ENCODE measurements around the gene IP6K3.

IP6K3 gene

DNA sequence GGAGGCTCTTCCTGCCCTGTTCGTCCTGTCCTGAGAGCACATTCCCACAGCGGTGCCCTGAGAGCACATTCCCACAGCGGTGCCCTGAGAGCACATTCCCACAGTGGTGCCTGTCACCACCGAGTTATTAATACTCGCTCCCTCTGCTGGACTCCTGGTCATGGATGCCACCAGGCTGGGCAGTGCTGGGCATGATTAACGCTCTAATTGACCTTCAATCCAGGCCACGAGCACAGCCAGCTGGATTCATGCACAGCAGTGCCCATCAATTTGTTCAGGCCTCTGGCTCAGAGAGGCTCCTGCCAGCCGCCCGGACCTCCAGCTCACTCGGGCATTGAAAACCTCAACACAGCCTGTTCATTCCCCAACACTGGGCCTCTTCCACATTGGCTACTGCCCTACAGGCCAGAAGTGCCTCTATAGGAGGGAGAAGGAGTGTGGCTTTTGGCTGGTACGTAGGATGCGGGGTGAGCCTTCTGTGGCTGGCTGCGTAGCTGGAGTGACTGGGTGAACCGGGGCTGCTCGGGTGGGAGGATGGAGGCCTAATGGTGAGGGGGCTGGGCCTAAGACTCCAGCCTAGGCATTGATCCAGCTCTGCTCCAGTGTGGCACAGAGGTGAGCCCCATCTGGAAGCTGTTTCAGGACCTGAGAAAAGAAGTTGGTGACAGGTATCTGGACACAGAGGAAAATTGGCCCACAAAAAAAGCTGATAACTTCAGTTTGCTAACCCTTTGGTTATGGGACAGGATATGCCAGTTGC lies 9.3 kb downstream of the IP6K3 start:
- H3K36me3 Mint-ChIP-seq: no peaks in the 10 kb centered on the region
- H3K4me1 Mint-ChIP-seq: no peaks in the 10 kb centered on the region
- no peak overlapping the region for H3K27ac Mint-ChIP-seq
- H3K9me3 Mint-ChIP-seq: no peaks in the 10 kb centered on the region
- DNase-seq: no peak
- CTCF ChIA-PET: interaction anchor here (1.0 kb wide), 1 partner anchor 24 kb away, joined by 3 read pairs; no protein-coding TSS in a partner anchor
- H3K27me3 Mint-ChIP-seq: peaks cover 18% of the 10 kb centered on the region
- H3K4me3 Mint-ChIP-seq: no peak overlapping the region

DNA sequence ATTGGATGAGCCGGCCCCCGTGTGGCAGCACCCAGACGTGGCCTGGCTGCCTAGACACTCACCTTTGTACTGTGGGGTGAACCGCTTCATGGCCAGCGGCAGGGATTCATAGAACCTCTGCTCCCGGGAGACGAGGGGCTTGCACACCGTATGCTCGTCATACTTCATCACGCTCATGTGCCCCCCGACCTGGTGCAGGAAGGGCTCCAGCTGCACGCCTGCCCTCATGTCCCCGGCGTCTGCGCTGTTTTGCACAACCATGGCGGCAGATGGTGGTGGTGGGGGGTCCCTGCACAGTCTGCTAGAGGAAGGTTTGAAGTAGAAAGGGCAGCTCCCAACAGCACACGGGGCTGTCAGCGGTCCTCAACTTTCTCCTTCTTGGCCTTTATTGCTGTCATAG lies 11.5 kb downstream of the IP6K3 start:
- H3K36me3 Mint-ChIP-seq: no peaks in the 10 kb centered on the region
- H3K4me1 Mint-ChIP-seq: no peaks in the 10 kb centered on the region
- peaks cover 20% of the 10 kb centered on the region for H3K27me3 Mint-ChIP-seq
- DNase-seq: no peak
- H3K4me3 Mint-ChIP-seq: no peak overlapping the region
- CTCF ChIA-PET: interaction anchor here (1.0 kb wide), 1 partner anchor 8 kb away, joined by 4 read pairs; no protein-coding TSS in a partner anchor
- H3K27ac Mint-ChIP-seq: no peak overlapping the region
- H3K9me3 Mint-ChIP-seq: no peaks in the 10 kb centered on the region

DNA sequence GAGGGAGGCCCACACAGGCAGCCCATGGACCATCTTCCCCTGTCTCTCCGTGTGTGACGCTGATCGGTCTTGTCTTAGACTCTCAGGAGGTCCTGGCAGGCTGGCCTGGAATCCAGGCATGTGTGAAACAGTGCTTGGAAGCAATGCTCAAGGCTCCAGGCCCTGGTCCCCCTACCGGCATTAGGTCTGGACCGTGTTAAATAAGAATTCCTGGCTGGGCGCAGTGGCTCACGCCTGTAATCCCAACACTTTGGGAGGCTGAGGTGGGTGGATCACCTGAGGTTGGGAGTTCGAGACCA lies 13.0 kb downstream of the IP6K3 start:
- Mint-ChIP-seq H3K27ac (no peak overlapping the region), H3K4me1 (no peaks in the 10 kb centered on the region), H3K27me3 (peaks cover 16% of the 10 kb centered on the region), H3K36me3 (no peaks in the 10 kb centered on the region), H3K4me3 (no peak overlapping the region), H3K9me3 (no peaks in the 10 kb centered on the region)
- DNase-seq: no peak
- CTCF ChIA-PET: no interaction called here

DNA sequence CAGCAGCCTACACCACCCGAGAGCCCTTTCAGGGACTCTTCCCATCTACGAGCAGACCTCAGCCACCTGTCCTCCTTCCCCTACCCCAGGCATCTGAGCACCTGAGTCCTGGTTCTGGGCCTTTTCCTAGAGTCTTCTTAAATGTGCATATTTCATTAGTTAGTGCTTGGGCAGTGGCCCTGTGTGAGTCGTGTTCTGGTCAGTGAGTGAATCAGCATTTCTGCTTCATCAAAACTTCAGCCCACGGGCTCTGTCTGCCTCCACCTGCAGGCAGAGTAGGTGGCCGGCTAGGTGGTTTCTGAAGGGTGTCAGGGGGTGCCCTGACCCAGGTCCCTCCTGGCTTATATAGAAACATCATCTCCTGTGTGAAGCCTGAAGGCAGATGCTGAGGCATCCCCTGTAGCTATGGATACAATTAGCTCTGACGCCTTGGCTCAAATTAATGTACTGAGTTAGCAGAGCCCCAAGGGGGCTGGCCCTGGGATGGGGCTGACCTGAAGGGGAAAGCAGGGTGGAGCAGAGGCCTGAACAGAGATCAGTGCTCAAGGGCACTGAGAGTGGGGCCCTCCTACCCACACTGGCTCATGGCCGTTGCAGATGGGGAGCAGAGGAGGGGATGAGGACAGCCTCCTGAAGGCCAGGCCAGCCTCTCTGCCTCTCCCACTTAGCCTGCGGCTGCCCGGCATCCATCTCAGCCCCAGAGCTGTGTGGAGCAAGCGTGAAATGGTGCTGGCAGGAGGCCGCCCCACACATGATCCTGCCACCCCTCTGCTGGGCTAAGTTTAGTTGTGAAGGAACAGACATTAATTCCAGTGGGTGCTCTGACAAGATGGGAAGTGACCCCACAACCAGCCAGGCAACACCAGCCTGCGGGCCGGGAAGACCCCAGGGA lies 13.6 kb downstream of the IP6K3 start:
- Mint-ChIP-seq H3K9me3 (no peaks in the 10 kb centered on the region), H3K27ac (no peak overlapping the region), H3K27me3 (peaks cover 19% of the 10 kb centered on the region), H3K36me3 (no peaks in the 10 kb centered on the region), H3K4me1 (no peaks in the 10 kb centered on the region), H3K4me3 (no peak overlapping the region)
- DNase-seq: no peak
- CTCF ChIA-PET: no interaction called here

DNA sequence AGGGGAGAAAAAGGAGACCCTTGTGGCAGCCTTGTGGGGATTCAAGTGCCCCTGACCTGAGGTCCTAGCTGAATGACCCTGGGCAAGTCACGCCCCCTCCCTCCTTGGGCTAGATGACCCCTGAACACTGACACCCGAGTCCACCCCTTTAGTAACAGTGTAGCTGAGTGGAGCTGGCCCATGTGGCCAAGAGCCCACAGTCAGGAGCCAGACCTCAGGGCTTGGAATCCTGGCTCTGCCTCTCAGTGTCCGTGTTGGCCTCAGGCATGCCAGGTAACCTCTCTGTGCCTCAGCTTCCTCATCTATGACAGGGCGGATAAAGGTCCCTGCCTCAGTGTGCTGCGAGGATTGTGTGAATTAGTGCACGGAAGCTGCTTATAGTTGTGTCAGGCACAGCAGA lies 14.3 kb downstream of the IP6K3 start:
- H3K36me3 Mint-ChIP-seq: no peaks in the 10 kb centered on the region
- peaks cover 19% of the 10 kb centered on the region for H3K27me3 Mint-ChIP-seq
- H3K4me3 Mint-ChIP-seq: no peak overlapping the region
- DNase-seq: no peak
- no peak overlapping the region for H3K27ac Mint-ChIP-seq
- no peaks in the 10 kb centered on the region for H3K9me3 Mint-ChIP-seq
- H3K4me1 Mint-ChIP-seq: no peaks in the 10 kb centered on the region
- CTCF ChIA-PET: interaction anchor here (1.2 kb wide), 1 partner anchor 12 kb away, joined by 5 read pairs; no protein-coding TSS in a partner anchor

- peaks cover 20% of the 10 kb centered on the region for H3K27me3 Mint-ChIP-seq
- H3K36me3 Mint-ChIP-seq: no peaks in the 10 kb centered on the region
- no peaks in the 10 kb centered on the region for H3K9me3 Mint-ChIP-seq
- H3K4me1 Mint-ChIP-seq: no peaks in the 10 kb centered on the region
- H3K27ac Mint-ChIP-seq: no peak overlapping the region
- no peak overlapping the region for H3K4me3 Mint-ChIP-seq
- CTCF ChIA-PET: interaction anchor here (0.8 to 1.2 kb wide), 4 partner anchors 11 to 142 kb away, joined by 3 to 5 read pairs (median 3); partner anchors contain the start of gene UQCC2
- no peak for DNase-seq
Observed at GRCh38 chr6:33731751-33732282, 14.9 kb downstream of the IP6K3 start.

DNA sequence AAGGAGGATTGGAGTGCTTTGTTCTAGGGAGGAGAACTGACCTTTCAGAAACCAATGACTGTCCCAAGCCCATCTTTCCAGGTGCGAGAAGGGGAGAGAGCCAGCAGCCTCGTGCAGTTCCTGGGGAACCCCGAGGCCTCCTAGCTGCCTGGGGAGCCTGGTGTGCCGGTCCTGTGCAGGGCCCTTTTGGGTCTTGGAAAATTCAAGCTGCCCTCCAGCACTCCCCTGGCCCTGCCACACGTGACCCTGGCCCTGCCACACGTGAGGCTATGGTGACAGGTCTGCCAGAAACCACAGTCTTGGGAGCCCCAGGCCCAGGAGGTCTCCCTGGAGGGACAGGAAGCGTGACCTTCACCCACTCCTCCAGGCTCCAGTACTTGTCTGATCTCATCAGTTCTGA lies 15.7 kb downstream of the IP6K3 start:
- no peaks in the 10 kb centered on the region for H3K9me3 Mint-ChIP-seq
- H3K27ac Mint-ChIP-seq: no peak overlapping the region
- H3K4me1 Mint-ChIP-seq: no peaks in the 10 kb centered on the region
- peaks cover 28% of the 10 kb centered on the region for H3K27me3 Mint-ChIP-seq
- CTCF ChIA-PET: interaction anchor here (1.1 to 1.2 kb wide), 3 partner anchors 13 to 141 kb away, joined by 3 to 5 read pairs (median 3); partner anchors contain the start of gene UQCC2
- H3K36me3 Mint-ChIP-seq: no peaks in the 10 kb centered on the region
- H3K4me3 Mint-ChIP-seq: no peak overlapping the region
- DNase-seq: no peak

DNA sequence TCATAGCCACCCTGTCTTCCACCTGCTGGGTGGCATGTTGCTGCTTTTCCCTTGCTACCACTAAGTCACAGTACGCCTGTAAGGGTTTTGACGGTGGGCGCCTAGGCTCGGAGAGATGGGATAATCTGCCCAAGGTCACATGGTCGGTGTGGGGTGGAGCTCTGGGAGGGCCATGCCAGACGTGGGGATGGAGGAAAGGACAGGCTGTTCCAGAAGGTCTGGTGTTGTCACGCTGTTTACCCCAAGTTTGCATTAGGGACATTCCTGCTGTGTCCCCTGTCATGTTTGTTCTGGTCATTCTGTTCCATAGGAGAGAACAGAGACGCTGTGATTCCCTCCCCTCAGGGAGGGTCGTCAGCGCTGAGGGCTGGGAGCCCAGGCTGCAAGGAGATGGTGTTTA lies 16.1 kb downstream of the IP6K3 start:
- H3K9me3 Mint-ChIP-seq: no peaks in the 10 kb centered on the region
- peaks cover 28% of the 10 kb centered on the region for H3K27me3 Mint-ChIP-seq
- H3K4me1 Mint-ChIP-seq: no peaks in the 10 kb centered on the region
- no peaks in the 10 kb centered on the region for H3K36me3 Mint-ChIP-seq
- H3K27ac Mint-ChIP-seq: no peak overlapping the region
- no peak for DNase-seq
- CTCF ChIA-PET: interaction anchor here (1.1 kb wide), 1 partner anchor 19 kb away, joined by 3 read pairs; the partner anchor contains the start of gene UQCC2
- no peak overlapping the region for H3K4me3 Mint-ChIP-seq

DNA sequence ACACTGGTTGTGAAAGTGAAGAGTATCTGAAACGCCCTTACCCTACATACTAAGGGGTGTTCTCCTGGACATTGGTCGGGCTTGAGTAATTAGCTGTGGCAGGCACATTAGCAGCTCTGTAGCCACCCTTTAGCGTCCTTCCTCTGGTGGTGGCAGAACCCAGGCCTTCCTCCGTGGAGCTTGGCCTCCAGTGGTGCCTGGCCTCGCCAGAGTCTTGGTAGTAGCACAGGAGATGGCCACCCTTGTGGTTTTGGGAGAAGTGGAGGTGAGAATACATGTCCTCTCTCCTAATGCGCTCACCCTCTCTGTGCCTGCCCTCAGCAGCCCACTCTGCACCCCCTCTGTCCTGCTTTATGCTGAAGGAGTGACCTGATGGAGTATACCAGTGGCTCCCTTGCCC lies 17.6 kb downstream of the IP6K3 start:
- CTCF ChIA-PET: interaction anchor here (1.5 kb wide), 1 partner anchor 18 kb away, joined by 6 read pairs; the partner anchor contains the start of gene UQCC2
- no peak overlapping the region for H3K4me3 Mint-ChIP-seq
- no peak for DNase-seq
- H3K4me1 Mint-ChIP-seq: peaks cover 11% of the 10 kb centered on the region
- no peak overlapping the region for H3K27ac Mint-ChIP-seq
- peaks cover 37% of the 10 kb centered on the region for H3K27me3 Mint-ChIP-seq
- H3K36me3 Mint-ChIP-seq: no peaks in the 10 kb centered on the region
- H3K9me3 Mint-ChIP-seq: no peaks in the 10 kb centered on the region

- no peak overlapping the region for H3K4me3 Mint-ChIP-seq
- H3K27me3 Mint-ChIP-seq: peaks cover 40% of the 10 kb centered on the region
- H3K27ac Mint-ChIP-seq: no peak overlapping the region
- CTCF ChIA-PET: interaction anchor here (1.5 kb wide), 1 partner anchor 17 kb away, joined by 6 read pairs; the partner anchor contains the start of gene UQCC2
- H3K4me1 Mint-ChIP-seq: peaks cover 17% of the 10 kb centered on the region
- no peaks in the 10 kb centered on the region for H3K36me3 Mint-ChIP-seq
- H3K9me3 Mint-ChIP-seq: no peaks in the 10 kb centered on the region
- DNase-seq: no peak
Observed at GRCh38 chr6:33728438-33728837, 18.3 kb downstream of the IP6K3 start.

DNA sequence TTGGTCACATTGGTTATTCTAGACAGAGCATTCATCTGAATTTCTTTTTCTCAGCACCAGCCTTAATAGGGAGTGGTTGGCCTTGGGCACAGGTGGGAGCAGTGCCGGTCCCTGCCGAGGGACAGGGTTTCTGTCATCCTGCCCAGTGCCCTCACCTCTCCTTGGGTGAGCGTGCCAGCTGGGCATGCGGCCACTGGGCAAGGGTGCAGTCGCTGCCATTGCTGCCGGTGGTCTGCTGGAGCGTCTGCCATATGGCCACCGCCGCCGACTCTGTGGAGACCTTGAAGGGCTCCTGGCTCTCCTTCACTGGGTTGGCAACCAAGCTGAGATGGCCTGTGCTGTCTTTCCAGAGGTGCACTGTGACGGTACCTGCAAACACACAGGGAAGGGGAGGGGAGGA lies 18.8 kb downstream of the IP6K3 start:
- Mint-ChIP-seq H3K36me3 (no peaks in the 10 kb centered on the region), H3K9me3 (no peaks in the 10 kb centered on the region), H3K27ac (no peak overlapping the region), H3K27me3 (peaks cover 43% of the 10 kb centered on the region), H3K4me1 (peaks cover 17% of the 10 kb centered on the region), H3K4me3 (no peak overlapping the region)
- DNase-seq: no peak
- CTCF ChIA-PET: interaction anchor here (1.5 kb wide), 1 partner anchor 16 kb away, joined by 6 read pairs; the partner anchor contains the start of gene UQCC2

- CTCF ChIA-PET: no interaction called here
- peaks cover 17% of the 10 kb centered on the region for H3K4me1 Mint-ChIP-seq
- no peak overlapping the region for H3K27ac Mint-ChIP-seq
- peaks cover 51% of the 10 kb centered on the region for H3K27me3 Mint-ChIP-seq
- no peaks in the 10 kb centered on the region for H3K36me3 Mint-ChIP-seq
- no peak overlapping the region for H3K4me3 Mint-ChIP-seq
- no peaks in the 10 kb centered on the region for H3K9me3 Mint-ChIP-seq
- no peak for DNase-seq
Observed at GRCh38 chr6:33727126-33727525, 19.6 kb downstream of the IP6K3 start.

- H3K27ac Mint-ChIP-seq: no peak overlapping the region
- no peaks in the 10 kb centered on the region for H3K9me3 Mint-ChIP-seq
- H3K4me3 Mint-ChIP-seq: no peak overlapping the region
- DNase-seq: no peak
- peaks cover 55% of the 10 kb centered on the region for H3K27me3 Mint-ChIP-seq
- H3K36me3 Mint-ChIP-seq: no peaks in the 10 kb centered on the region
- CTCF ChIA-PET: interaction anchor here (1.7 kb wide), 1 partner anchor 17 kb away, joined by 4 read pairs; no protein-coding TSS in a partner anchor
- peaks cover 17% of the 10 kb centered on the region for H3K4me1 Mint-ChIP-seq
Observed at GRCh38 chr6:33726696-33727095, 20.0 kb downstream of the IP6K3 start.

All from activated naive CD4-positive, alpha-beta T cell treated with anti-CD3 and anti-CD28 coated beads, Interleukin-2, amount 10 ng/mL, durations not matched to agents 7 days and 5 days (primary cell).